Measurements from ENCODE around the gene SEMA3D. TPM values are rescaled to one million over a fixed set of nuclear protein-coding genes. Genes with fewer than 3 reads are reported as not detected.

SEMA3D gene
- polyA plus RNA-seq, 1 donor from 2014 or later: 1.6 TPM

DNA sequence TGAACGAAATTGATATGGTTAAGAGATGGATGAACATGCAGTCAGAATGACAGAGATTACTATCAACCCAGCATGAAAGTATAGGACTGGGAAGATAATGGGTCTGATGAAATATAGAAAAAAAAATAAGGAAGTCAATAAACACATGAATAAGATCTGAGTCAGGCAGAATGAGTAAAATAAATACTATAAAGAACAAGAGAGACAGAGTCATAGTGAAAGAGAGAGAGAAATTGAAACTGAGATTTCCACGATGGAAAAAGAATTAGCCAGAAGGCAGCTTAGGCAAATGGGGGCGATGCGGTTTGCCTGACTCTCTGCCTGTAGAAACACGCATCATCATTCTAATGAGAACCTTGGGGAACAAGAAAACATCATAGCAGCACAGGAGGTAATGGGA lies 26.6 kb downstream of the SEMA3D start:
- Histone ChIP-seq H3K9me3 (ENCODE audit: low read length) (no peaks in the 10 kb centered on the region), H3K79me2 (replicated peaks; ENCODE audit: insufficient read depth, low read length) (no peaks in the 10 kb centered on the region), H3K4me2 (ENCODE audit: low read length) (no peak overlapping the region), H3K4me3 (ENCODE audit: low read length) (no peak overlapping the region), H3K9me2 (ENCODE audit: insufficient read depth, low read length) (no peaks in the 10 kb centered on the region), H3K36me3 (ENCODE audit: insufficient read depth, low read length) (no peaks in the 10 kb centered on the region), H4K20me1 (ENCODE audit: insufficient read depth) (no peaks in the 10 kb centered on the region), H2AFZ (ENCODE audit: low read depth, low read length) (no peak overlapping the region), H3F3A (ENCODE audit: insufficient read depth, low read length, poor library complexity, severe bottlenecking) (no peaks in the 10 kb centered on the region), H3K27ac (ENCODE audit: low read length) (no peak overlapping the region), H3K9ac (ENCODE audit: low read length) (no peak overlapping the region), H3K27me3 (ENCODE audit: insufficient read depth, low read depth, low read length) (no peaks in the 10 kb centered on the region)
- TF ChIP-seq SMC3 (conservative IDR thresholded peaks at IDR 0.05; ENCODE audit: poor library complexity) (no peak), RAD21 (conservative IDR thresholded peaks at IDR 0.05) (no peak), MXI1 (conservative IDR thresholded peaks at IDR 0.05; ENCODE audit: poor library complexity, severe bottlenecking) (no peak), EP300 (conservative IDR thresholded peaks at IDR 0.05; ENCODE audit: poor library complexity, severe bottlenecking) (no peak), TAF1 (IDR thresholded peaks at IDR 0.05; ENCODE audit: low read depth) (no peak), EZH2 (IDR thresholded peaks at IDR 0.05; ENCODE audit: borderline replicate concordance, insufficient read depth, low read length, poor library complexity, severe bottlenecking) (no peak), POLR2AphosphoS5 (IDR thresholded peaks at IDR 0.05) (no peak)
- TF ChIP-seq, protein P1, sequence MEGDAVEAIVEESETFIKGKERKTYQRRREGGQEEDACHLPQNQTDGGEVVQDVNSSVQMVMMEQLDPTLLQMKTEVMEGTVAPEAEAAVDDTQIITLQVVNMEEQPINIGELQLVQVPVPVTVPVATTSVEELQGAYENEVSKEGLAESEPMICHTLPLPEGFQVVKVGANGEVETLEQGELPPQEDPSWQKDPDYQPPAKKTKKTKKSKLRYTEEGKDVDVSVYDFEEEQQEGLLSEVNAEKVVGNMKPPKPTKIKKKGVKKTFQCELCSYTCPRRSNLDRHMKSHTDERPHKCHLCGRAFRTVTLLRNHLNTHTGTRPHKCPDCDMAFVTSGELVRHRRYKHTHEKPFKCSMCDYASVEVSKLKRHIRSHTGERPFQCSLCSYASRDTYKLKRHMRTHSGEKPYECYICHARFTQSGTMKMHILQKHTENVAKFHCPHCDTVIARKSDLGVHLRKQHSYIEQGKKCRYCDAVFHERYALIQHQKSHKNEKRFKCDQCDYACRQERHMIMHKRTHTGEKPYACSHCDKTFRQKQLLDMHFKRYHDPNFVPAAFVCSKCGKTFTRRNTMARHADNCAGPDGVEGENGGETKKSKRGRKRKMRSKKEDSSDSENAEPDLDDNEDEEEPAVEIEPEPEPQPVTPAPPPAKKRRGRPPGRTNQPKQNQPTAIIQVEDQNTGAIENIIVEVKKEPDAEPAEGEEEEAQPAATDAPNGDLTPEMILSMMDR (IDR thresholded peaks at IDR 0.05; ENCODE audit: poor library complexity, severe bottlenecking): no peak
- TF ChIP-seq, protein P2, sequence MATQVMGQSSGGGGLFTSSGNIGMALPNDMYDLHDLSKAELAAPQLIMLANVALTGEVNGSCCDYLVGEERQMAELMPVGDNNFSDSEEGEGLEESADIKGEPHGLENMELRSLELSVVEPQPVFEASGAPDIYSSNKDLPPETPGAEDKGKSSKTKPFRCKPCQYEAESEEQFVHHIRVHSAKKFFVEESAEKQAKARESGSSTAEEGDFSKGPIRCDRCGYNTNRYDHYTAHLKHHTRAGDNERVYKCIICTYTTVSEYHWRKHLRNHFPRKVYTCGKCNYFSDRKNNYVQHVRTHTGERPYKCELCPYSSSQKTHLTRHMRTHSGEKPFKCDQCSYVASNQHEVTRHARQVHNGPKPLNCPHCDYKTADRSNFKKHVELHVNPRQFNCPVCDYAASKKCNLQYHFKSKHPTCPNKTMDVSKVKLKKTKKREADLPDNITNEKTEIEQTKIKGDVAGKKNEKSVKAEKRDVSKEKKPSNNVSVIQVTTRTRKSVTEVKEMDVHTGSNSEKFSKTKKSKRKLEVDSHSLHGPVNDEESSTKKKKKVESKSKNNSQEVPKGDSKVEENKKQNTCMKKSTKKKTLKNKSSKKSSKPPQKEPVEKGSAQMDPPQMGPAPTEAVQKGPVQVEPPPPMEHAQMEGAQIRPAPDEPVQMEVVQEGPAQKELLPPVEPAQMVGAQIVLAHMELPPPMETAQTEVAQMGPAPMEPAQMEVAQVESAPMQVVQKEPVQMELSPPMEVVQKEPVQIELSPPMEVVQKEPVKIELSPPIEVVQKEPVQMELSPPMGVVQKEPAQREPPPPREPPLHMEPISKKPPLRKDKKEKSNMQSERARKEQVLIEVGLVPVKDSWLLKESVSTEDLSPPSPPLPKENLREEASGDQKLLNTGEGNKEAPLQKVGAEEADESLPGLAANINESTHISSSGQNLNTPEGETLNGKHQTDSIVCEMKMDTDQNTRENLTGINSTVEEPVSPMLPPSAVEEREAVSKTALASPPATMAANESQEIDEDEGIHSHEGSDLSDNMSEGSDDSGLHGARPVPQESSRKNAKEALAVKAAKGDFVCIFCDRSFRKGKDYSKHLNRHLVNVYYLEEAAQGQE (IDR thresholded peaks at IDR 0.05; ENCODE audit: borderline replicate concordance): no peak

DNA sequence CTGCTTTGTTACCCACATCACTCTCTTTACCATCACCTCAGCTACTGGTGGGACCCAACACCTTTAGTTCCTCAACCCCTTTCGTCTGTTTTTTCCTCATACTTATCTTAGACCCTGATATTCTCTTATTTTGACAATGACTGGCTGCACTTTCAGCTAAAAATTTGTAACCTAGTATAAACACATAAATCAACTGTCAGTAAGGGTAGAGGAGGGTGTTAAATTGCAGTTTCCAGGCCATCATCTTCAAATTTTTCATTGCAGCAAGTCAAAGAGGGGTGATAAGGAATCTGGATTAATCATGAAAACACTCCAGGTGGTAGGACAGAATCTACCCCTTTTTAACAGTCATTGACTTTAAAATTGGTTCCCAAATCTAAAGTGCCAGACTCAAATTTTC lies 27.9 kb downstream of the SEMA3D start:
- H3K36me3 ChIP-seq (ENCODE audit: insufficient read depth, low read length): no peaks in the 10 kb centered on the region
- H3K4me3 ChIP-seq (ENCODE audit: low read length): no peak overlapping the region
- no peak overlapping the region for H3K4me2 ChIP-seq (ENCODE audit: low read length)
- no peaks in the 10 kb centered on the region for H4K20me1 ChIP-seq (ENCODE audit: insufficient read depth)
- H3K79me2 ChIP-seq (replicated peaks; ENCODE audit: insufficient read depth, low read length): no peaks in the 10 kb centered on the region
- TF ChIP-seq, protein P2 (IDR thresholded peaks at IDR 0.05; ENCODE audit: borderline replicate concordance): no peak
- TF ChIP-seq EP300 (conservative IDR thresholded peaks at IDR 0.05; ENCODE audit: poor library complexity, severe bottlenecking): no peak
- TF ChIP-seq SMC3 (conservative IDR thresholded peaks at IDR 0.05; ENCODE audit: poor library complexity): no peak
- TF ChIP-seq RAD21 (conservative IDR thresholded peaks at IDR 0.05): no peak
- TF ChIP-seq TAF1 (IDR thresholded peaks at IDR 0.05; ENCODE audit: low read depth): no peak
- TF ChIP-seq EZH2 (IDR thresholded peaks at IDR 0.05; ENCODE audit: borderline replicate concordance, insufficient read depth, low read length, poor library complexity, severe bottlenecking): no peak
- TF ChIP-seq, protein P1 (IDR thresholded peaks at IDR 0.05; ENCODE audit: poor library complexity, severe bottlenecking): no peak
- TF ChIP-seq POLR2AphosphoS5 (IDR thresholded peaks at IDR 0.05): no peak
- TF ChIP-seq MXI1 (conservative IDR thresholded peaks at IDR 0.05; ENCODE audit: poor library complexity, severe bottlenecking): no peak
- H3K9me3 ChIP-seq (ENCODE audit: low read length): no peaks in the 10 kb centered on the region
- no peak overlapping the region for H3K9ac ChIP-seq (ENCODE audit: low read length)
- no peaks in the 10 kb centered on the region for H3K9me2 ChIP-seq (ENCODE audit: insufficient read depth, low read length)
- no peaks in the 10 kb centered on the region for H3F3A ChIP-seq (ENCODE audit: insufficient read depth, low read length, poor library complexity, severe bottlenecking)
- H2AFZ ChIP-seq (ENCODE audit: low read depth, low read length): no peak overlapping the region
- H3K27ac ChIP-seq (ENCODE audit: low read length): no peak overlapping the region
- no peaks in the 10 kb centered on the region for H3K27me3 ChIP-seq (ENCODE audit: insufficient read depth, low read depth, low read length)

Measured in neural cell (in vitro differentiated cells).